ENCODE measurements around the gene CDH23.

The CDH23 gene

GRCh38 chr10:71536332-71536731, 139.6 kb downstream of the CDH23 start:
- Histone ChIP-seq H3K27me3 (ENCODE audit: control insufficient read depth, insufficient read depth, low read length) (no peaks in the 10 kb centered on the region), H3K9me3 (ENCODE audit: control insufficient read depth, low read length) (no peaks in the 10 kb centered on the region), H2AFZ (no peak overlapping the region), H3K36me3 (ENCODE audit: control insufficient read depth, insufficient read depth, low read length) (no peaks in the 10 kb centered on the region), H3K79me2 (no peaks in the 10 kb centered on the region), H3K4me3 (ENCODE audit: low read depth, low read length) (no peak overlapping the region), H3K9ac (no peak overlapping the region), H3K27ac (no peak overlapping the region), H3K4me2 (ENCODE audit: low read length) (no peak overlapping the region), H3K4me1 (peaks cover 8% of the 10 kb centered on the region)
- TF ChIP-seq, protein P1, sequence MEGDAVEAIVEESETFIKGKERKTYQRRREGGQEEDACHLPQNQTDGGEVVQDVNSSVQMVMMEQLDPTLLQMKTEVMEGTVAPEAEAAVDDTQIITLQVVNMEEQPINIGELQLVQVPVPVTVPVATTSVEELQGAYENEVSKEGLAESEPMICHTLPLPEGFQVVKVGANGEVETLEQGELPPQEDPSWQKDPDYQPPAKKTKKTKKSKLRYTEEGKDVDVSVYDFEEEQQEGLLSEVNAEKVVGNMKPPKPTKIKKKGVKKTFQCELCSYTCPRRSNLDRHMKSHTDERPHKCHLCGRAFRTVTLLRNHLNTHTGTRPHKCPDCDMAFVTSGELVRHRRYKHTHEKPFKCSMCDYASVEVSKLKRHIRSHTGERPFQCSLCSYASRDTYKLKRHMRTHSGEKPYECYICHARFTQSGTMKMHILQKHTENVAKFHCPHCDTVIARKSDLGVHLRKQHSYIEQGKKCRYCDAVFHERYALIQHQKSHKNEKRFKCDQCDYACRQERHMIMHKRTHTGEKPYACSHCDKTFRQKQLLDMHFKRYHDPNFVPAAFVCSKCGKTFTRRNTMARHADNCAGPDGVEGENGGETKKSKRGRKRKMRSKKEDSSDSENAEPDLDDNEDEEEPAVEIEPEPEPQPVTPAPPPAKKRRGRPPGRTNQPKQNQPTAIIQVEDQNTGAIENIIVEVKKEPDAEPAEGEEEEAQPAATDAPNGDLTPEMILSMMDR (IDR thresholded peaks at IDR 0.05), result no peak

DNA sequence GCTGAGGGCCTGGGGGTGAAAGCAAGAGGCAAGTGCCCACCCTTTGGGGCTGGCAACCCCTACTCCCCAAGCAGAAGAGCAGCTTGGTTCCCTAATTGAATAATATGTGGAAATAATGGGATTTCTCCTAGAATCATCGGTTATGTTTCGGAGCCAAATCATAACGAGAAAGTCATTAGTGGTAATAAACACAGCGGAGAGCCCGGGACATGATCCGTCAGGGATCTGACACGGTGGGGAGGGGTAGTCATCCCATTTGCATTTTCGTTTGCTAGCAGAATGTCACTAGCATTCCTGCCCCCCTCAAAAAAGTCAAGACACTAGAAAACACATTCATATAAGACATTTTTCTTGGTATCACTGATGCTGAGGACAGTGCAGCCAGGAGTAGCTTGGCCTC, 140.4 kb downstream of the CDH23 start:
- Histone ChIP-seq H3K27me3 (ENCODE audit: control insufficient read depth, insufficient read depth, low read length) (no peaks in the 10 kb centered on the region), H3K9ac (no peak overlapping the region), H3K4me2 (ENCODE audit: low read length) (no peak overlapping the region), H3K4me3 (ENCODE audit: low read depth, low read length) (no peak overlapping the region), H2AFZ (no peak overlapping the region), H3K79me2 (no peaks in the 10 kb centered on the region), H3K9me3 (ENCODE audit: control insufficient read depth, low read length) (no peaks in the 10 kb centered on the region), H3K4me1 (peaks cover 8% of the 10 kb centered on the region), H3K36me3 (ENCODE audit: control insufficient read depth, insufficient read depth, low read length) (no peaks in the 10 kb centered on the region), H3K27ac (no peak overlapping the region)
- TF ChIP-seq, protein P1 (IDR thresholded peaks at IDR 0.05), result no peak

- H3K27ac ChIP-seq, result no peak overlapping the region
- TF ChIP-seq, protein P1 (IDR thresholded peaks at IDR 0.05), result no peak
- no peak overlapping the region for H3K4me2 ChIP-seq (ENCODE audit: low read length)
- H3K9ac ChIP-seq, result no peak overlapping the region
- H3K36me3 ChIP-seq (ENCODE audit: control insufficient read depth, insufficient read depth, low read length), result no peaks in the 10 kb centered on the region
- H3K79me2 ChIP-seq, result no peaks in the 10 kb centered on the region
- peaks cover 8% of the 10 kb centered on the region for H3K4me1 ChIP-seq
- H2AFZ ChIP-seq, result no peak overlapping the region
- H3K27me3 ChIP-seq (ENCODE audit: control insufficient read depth, insufficient read depth, low read length), result no peaks in the 10 kb centered on the region
- no peak overlapping the region for H3K4me3 ChIP-seq (ENCODE audit: low read depth, low read length)
- H3K9me3 ChIP-seq (ENCODE audit: control insufficient read depth, low read length), result no peaks in the 10 kb centered on the region
These were observed 141.0 kb downstream of the CDH23 start for GRCh38 chr10:71537681-71538080.

DNA sequence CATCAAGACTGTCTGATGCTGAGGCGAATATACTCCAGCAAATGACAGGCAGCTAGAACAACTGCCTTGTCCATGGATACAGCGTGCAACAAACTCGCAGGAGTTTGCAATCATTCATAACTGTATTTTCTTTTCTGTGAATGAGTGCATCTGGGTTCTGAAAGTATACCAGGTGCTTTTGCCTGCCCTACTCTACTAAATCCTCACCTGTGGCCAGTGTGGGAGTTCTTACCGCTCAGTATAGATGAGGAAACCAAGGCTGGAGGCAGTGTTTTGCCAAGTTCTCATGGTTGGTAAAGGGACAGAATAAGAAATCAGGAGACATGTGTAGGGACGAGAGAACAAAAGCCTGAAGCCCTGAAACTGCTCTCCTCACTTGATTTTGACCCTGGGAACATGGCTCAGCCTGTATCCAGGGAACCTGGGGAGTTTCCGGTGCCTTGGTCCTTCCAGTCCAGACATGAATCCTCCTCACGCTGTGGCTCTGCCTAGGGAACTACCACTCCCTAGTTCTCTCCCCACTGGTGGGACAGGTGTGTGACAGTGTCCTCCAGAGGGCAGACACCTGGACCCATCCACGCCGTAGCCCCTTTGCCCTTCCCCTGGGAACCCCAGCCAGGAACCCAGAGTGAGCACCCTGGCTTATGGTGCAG, 142.0 kb downstream of the CDH23 start:
- Histone ChIP-seq H3K4me3 (ENCODE audit: low read depth, low read length) (no peak overlapping the region), H3K9me3 (ENCODE audit: control insufficient read depth, low read length) (no peaks in the 10 kb centered on the region), H3K4me2 (ENCODE audit: low read length) (no peak overlapping the region), H3K9ac (no peak overlapping the region), H2AFZ (no peak overlapping the region), H3K79me2 (no peaks in the 10 kb centered on the region), H3K27ac (no peak overlapping the region), H3K4me1 (peaks cover 8% of the 10 kb centered on the region), H3K36me3 (ENCODE audit: control insufficient read depth, insufficient read depth, low read length) (no peaks in the 10 kb centered on the region), H3K27me3 (ENCODE audit: control insufficient read depth, insufficient read depth, low read length) (no peaks in the 10 kb centered on the region)
- TF ChIP-seq, protein P1 (IDR thresholded peaks at IDR 0.05), result no peak

GRCh38 chr10:71539442-71540118, 142.9 kb downstream of the CDH23 start:
- TF ChIP-seq, protein P1 (IDR thresholded peaks at IDR 0.05), result no peak
- Histone ChIP-seq H3K36me3 (ENCODE audit: control insufficient read depth, insufficient read depth, low read length) (no peaks in the 10 kb centered on the region), H3K79me2 (no peaks in the 10 kb centered on the region), H2AFZ (no peak overlapping the region), H3K4me1 (peaks cover 5% of the 10 kb centered on the region), H3K27ac (no peak overlapping the region), H3K27me3 (ENCODE audit: control insufficient read depth, insufficient read depth, low read length) (no peaks in the 10 kb centered on the region), H3K4me3 (ENCODE audit: low read depth, low read length) (no peak overlapping the region), H3K9ac (no peak overlapping the region), H3K9me3 (ENCODE audit: control insufficient read depth, low read length) (no peaks in the 10 kb centered on the region), H3K4me2 (ENCODE audit: low read length) (no peak overlapping the region)
